HG03139 (cell line): Measurements from ENCODE around the gene TRPV4.
"Not testable (repeated sequence)": the region's sequence is repeated elsewhere in the genome, so short reads cannot be mapped to it uniquely, and the experiment has no call there.

Experiments used
- ATAC-seq: cut with Tn5 transposase; IDR thresholded peaks from one replicate; pipeline ENCODE4 v1.9.1; 2021; ENCODE audit not compliant: unreplicated experiment

TRPV4 gene

DNA sequence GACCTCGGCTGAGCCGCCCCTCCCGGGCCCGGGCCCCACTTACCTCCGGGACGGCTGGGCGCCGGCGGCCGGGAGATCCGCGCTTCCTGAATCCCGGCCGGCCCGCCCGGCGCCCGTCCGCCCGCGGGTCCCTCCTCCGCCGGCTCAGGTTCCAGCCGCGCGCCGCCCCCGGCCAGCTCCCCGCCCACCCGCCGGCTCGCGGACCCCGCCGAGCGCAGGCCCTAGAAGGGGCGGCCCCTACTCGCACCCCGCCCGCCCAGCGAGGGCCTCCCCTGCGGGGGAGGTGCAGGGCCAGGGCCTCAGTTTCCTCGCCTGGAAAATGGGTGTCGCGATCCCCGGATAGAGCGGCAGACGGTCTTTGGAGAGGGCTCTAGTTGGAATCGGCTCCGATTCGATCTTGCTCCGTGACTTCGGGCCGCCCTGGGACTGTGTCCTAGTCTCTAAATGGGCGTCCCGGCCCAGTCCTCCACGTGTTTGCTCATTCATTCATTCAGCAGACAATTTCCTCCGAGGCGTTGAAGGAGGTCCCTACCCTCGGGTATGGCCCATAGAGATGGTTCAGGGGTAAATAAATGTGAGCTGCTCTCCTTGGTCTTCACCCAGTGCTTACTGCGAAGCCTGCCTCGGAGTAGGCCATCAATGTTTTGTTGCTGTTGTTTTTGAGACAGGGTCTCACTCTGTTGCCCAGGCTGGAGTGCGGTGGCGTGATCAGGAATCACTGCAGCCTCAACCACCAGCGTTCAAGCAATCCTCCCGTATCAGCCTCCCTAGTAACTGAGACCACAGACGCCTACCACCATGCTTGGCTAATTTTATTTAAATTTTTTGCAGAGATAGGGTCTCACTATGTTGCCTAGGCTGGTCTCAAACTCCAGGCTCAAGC lies at the start of gene TRPV4:
TSS of gene TRPV4 (minus strand) at position 92 of the 883 bp plus-strand sequence. CDS start 18,602 bp downstream, outside the sequence.
- no peak for ATAC-seq

DNA sequence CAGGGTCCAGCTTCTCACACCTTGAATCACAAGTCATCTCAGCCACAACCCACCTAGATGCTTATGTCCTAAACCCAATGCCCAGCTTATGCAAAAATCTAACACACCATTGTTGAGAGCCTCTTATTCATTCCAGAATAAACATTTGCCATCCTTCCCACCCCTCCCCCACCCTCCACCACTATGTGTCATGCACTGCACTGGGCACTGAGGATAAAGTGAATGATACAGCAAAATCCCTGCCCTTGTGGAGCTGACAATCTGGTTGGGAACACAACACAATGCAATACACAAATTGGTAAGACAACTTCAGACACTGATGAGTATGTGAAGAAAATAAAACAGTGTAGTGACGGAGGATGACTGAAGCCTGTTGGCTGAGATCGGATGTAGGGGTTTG lies 48.6 kb upstream of the TRPV4 start:
- no peak for ATAC-seq

DNA sequence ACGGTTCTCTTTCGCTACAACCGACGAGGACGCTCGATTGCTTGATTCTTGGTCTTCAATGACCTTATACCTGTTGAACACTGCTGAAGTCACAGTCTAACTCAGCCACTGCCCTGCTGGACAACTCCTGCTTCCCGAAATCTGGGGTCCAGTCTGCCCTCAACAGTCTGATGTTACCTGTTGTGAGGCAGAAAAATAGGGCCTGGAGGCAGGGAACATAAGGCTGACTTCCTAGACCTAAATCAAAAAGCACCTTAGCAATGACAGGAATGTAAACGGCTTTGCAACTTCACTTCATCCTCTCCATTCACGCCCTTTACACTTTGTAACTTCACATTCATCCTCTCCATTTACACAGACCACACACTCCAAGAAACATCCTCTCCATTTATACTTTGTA lies 47.7 kb upstream of the TRPV4 start:
- ATAC-seq: no peak

DNA sequence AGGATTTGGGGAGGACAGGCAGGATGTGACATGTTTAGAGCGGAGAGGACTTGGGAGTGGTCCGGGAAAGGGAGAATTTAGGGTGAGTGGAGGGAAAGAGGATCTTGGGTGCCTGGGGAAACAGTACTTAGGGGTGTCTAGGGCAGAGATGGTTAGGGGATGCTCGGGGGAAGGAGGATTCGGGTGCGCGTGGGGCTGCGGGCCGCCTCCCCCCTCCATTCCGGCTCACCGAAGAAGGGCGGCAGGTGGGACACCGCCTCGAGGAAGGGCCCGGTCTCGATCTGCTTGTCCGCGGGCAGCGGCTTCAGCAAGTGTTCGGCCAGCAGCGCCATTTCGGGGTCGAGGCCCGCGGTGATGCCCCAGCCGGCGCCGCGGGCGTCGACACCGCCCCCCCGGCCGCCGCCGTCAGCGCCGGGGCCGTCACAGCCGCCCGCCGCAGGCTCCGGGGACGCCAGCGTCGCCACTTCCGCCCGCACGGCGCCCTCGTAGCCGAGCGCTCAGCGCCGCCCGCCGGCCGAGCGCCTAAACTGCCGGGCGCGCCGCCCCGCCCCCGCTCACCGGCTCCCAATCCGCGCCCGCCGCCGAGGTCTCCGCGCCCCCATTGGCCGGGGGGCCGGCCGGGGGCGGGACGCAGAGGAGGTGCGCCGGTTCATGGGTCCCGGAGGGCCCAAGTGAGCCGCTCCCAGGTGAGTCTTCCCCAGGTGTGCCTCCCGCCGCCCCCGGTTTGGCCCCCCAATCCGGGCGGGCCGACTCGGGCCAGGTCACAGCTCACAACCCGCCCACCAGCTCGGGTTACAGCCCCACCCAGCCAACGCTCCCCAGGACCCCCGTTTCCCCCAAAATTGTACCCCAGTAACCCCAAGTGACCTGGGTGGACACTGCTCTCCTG lies 47.1 kb upstream of the TRPV4 start, which contains the start of gene GLTP:
TSS of gene GLTP (minus strand) at position 499 of the 889 bp plus-strand sequence. CDS start at position 332, 167 bp downstream.
- peak; percentile 85 for ATAC-seq

DNA sequence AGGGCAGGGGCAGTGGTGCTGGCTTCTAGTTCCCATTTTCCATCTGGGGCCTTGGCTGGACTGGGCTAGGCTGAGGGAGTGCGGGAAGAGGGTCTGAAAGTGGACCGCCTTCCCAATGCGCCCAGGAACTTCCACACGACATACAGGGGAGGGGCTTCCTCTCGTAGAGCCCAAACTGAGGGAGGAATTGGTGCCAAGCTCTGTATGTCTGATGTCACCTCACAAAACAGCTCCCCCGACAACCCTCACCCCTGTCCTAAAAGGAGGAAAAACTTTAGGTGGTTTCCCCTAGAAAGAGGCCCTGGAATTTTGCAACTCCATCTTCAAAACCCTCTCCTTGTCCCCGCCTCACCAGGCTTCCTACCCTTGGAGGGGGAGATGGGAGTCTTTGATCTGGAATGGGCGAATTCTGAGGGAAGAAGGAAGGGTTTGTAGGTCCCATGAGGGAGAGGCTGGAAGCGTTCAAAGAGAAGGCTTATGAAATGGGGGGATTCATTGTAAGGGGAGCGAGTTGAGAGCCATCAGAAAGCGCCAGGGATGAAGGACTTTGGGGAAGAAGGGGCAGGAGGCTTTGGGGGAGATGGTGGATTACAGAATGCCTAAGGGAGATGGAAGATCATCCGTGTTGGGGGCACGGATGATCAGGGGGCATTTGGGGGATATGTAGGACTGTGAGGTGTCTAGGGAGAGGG lies 46.3 kb upstream of the TRPV4 start:
- no peak for ATAC-seq

DNA sequence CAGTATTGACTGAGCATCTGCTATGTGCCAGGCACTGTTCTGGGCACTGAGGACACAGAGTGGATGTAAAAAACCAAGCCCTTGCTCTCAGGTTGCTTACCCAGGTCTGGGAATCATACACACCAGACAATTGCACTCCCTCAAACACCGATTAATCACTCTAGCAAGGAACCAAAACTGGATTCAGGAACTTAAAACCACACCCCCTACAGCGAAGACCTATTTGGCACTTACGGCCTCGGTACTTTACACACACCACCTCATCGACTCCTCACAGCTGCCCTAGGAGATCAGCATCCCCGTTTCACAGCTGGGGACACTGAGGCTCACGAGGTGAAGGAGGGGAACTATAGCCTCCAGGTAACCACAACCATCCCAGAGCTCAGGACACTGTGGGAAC lies 45.6 kb upstream of the TRPV4 start:
- no peak for ATAC-seq

DNA sequence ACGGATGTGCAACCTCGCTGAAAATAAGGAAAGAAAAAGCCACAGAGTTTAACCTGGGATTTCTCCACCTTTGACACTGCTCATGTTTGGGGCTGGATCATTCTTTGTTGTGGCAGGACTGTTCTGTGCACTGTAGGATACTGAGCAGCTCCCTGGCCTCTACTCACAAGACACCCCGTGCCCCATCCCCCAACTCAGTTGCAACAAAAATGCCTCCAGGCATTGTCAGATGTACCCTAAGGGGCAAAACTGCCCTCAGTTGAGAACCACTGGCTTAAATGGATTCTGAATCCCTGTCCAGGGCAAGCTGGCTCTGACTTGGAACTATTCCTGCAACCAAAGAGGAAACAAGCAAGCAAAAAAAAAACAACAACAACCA lies 45.0 kb upstream of the TRPV4 start:
- ATAC-seq: no peak

DNA sequence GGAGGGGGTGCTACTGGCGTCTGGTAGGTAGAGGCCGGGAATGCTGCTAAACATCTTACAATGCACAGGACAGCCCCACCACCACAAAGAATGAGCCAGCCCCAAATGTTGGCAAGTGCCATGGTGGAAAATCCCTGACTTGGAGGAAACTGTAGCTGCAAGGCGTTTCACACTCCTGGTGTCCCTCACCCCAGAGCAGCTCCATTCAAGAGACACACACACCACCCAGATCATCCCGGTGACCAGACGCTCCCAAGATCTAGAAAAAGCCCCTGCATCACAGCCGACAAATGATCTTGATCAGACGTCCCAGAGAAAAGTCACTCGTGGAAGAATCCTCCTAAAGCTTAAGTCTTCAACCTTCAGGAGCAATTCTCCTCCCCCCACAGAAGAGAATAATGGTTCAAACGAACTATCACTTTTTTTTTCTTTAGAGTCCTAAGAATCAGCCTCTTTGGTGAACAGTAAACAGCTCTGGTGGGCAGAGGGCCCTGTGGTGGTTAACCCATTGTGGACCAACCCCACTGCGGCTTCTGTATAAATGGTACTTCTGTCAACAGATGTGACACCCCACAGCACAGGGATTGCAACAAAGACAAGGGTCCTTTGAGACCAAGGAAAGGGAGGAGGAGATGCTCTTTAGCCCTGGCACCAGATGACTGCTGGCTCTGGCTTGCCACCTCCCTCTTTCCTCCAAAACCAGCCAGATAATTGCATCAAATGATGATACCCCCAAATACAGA lies 44.5 kb upstream of the TRPV4 start:
- no peak for ATAC-seq

DNA sequence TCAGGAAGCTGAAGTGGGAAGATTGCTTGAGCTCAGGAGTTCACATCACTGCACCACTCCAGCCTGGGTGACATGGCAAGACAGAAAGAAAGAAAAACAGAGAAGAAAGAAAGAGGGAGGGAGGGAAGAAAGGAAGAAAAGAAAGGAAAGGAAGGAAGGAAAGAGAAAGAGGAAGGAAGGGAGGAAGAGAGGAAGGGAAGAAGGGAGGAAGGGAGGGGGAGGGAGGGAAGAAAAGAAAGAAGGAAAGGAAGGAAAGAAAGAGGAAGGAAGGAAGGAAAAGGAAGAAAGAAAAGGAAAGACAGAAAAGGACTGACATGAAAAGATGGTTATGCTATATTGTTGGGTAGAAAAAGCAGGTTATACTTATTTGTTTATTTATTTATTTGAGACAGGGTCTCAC lies 43.2 kb upstream of the TRPV4 start:
- no peak for ATAC-seq

DNA sequence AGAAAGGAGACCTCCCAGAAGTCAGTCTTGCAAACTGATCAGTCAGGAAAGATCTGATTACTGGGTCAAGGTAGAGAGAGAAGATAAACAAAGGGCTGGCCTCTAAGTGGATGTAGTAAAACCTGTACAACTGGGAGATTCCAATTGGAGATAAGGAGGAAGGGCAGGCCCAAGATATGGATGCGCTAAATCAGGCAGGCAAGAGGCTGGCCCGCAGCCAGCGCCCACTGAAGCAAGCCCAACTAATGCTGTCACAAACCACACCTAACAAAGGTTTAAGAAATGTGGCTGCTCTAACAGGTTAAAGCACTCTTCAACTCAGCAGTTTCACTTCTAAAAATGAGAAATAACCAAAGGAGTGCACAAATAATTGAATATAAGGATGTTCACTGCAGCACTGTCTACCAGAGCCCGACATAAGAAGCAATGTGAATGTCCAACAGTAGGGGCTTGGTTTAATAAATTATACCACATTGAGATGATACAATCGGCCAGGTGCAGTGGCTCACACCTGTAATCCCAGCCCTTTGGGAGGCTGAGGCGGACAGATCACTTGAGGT lies 42.5 kb upstream of the TRPV4 start:
- no peak for ATAC-seq

DNA sequence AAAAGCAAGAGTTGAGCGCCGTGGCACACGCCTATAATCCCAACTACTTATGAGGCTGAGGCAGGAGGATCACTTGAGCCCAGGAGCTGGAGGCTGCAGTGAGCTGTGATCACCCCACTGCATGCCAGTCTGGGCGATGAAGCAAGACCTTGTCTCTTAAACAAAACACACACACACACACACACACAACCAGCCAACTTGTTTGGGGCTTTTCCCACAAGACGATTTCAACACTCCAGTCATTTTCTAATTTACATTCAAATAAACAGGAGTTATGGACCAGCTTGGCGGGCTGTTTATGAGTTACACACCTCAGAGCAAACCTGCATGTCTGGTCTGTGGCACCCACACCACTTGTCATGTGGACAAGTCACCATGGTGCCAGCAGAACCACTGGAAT lies 40.5 kb upstream of the TRPV4 start:
- ATAC-seq: no peak

DNA sequence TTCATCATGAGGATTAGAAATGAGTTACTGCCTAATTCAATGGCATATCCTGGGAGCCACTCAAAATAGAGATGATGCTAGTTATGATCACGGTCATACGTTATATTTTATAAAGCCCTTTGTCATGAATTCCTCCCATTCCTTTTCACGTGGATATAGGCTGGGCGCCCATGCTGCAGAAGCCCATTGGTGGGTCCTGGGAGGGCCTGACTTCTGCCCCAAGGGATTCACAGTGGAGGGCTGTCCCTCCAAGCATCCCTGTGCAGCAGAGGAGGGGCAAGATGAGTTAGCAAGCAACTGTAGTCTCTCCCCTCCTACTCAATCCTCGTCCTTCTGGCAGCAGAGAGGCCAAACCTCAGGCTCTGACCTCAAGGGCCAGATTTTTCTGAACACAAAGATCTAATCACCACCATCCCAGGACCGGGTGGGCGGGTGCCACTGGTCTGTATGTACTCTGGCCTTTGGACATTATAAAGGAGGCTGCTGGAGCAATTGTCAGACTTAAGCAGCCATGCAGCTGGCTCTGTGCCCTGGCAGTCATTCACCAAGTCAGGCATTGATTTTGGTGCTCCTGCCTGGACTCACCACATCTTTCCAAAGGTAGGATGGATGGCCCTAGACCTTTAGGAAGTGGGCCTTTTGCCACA lies 38.6 kb upstream of the TRPV4 start:
- ATAC-seq: no peak

DNA sequence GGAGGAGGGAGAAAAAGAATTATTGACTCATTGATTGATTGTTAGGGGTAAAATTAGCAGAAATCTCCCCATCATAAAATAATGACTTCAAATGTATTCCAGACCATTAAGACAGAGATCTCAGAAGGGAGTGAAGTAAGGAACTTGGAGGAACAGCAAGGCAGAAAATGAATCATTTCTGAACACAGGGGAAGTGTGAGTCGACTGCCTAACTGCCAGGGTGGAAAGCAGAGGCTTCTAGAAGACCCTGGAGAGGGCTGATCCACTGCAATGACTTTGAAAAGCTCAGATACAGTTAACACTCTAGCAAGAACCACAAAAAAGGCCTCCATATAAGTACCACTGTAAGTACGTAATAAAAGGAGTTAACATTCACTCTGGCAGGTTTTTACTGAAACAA lies 37.5 kb upstream of the TRPV4 start:
- ATAC-seq: no peak

DNA sequence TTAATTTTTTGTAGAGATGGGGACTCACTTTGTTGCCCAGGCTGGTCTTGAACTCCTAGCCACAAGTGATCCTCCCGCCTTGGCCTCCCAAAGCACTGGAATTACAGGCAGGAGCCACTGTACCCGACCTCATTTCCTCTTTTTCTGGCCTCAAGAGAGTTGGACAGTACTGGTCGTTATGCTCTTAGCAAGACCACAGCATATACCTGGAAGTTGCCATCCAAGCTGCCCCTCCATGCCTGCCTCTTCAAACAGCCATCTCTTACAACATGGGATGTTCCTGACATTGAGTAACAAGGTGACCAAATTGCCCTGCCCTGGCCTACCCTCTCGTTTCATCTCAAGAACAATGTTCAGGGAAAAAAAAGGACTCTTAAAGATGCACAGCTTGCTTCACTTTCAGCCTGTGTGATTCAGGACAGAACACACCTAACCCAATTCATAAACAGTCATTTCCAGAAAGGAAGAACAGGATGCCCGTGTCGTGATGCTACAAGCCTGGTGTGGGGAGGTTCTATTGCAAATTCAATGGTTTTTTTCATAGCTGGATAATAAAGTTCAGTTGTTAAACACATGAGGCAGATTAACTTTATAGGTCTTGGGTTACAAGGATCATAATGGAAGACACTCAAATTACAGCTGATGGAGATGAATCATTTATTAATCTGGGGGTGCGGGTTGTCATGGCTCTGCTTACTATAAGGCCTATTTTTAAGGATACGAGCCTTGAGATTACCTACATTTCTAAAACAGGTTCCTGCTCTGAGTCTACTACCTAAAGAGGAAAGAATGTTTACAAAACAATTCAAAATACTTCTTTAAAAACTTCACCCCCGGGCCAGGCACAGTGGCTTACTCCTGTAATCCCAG lies 35.2 kb upstream of the TRPV4 start:
- no peak for ATAC-seq

DNA sequence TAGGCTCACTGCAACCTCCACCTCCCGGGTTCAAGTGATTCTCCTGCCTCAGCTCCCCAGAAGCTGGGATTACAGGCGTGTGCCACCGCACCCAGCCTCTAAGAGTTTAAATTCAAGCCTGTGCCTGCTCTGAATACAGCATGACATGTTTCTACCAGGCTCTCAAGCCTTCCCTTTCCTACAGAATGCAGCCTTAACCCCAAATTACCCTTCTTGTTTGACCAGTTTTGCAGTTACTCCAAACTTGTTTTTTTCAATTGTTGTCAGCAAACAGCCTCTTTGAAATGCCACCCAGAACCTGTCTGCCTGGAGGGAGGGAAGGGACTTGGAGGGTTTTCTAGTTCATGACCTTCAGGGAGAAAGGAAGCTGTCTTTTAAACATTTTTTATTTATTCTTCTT lies 31.7 kb upstream of the TRPV4 start:
- ATAC-seq: no peak

DNA sequence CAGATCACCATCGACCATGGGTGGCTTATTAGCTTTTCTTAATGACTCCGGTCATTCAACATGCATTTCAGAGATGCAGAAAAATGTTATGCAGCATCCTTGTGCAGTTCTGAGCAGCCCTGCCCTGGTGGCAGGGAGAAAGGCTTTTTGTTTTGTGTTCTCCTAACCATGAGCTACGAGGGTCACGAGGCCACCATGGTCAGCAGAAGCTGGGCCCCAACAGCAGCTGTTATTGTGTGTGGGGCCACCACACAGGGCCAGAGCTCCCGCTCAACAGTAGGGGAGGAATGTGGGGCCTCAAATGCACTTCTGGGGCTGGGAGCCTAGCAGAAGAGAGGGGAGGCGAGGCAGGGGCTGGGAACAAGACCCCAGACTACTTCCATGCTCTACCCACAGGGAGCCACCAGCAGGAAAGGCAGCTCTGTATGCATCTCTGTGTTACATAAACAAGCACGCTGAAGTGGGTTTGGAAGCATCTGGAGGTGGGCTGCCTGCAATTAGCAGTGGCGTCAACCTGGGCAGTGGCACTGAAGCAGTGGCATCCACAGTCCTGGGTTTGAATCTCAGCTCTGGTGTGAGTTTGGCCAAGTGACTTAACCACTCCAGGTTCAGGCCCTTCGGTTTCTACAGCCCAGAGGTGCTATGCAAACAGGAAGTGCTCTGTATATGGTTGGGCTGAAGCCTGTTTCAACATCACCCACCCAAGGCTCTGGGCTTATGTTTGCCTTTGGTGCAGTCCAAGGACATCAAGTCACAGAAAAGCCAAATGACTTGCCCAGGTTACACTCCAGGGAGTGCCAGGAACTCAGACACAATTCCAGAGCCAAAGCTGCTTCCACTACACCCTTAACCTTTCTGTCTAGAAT lies 30.9 kb upstream of the TRPV4 start:
- no peak for ATAC-seq

DNA sequence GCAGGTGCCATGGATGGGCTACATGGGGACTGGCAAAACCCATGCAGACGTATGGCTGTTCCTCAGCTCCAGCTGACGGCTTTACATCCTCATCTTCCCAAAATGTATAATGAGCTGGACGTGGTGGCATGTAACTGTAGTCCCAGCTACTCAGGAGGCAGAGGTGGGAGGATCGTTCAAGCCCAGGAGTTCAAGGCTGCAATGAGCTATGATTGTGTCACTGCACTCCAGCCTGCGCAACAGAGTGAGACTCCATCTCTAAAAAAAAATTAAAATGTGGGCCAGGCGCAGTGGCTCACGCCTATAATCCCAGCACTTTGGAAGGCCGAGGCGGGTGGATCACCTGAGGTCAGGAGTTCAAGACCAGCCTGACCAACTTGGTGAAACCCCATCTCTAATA lies 29.3 kb upstream of the TRPV4 start:
- ATAC-seq: not testable (repeated sequence)
